H1 (cell line): ENCODE results near the gene POLD4. TPM values are rescaled to one million over a fixed set of nuclear protein-coding genes. Genes with fewer than 3 reads are reported as not detected.

Experiments
- EGR1 ChIP-seq: IDR thresholded peaks from 2 replicates; pipeline ENCODE4 v1.6.1; 2011; ENCODE audit warnings: low read depth, low read length, borderline replicate concordance
- polyA plus RNA-seq, 7 experiments: library from polyadenylated mRNA; depleted of rRNA in 3 of 7; stranded (reverse) in 5 of 7; unstranded in 2 of 7; fragments of >200 nt in 5 of 7; fragments of 200-250 nt in 2 of 7; gene quantifications; 1 replicate in 5 of 7; 2 replicates in 1 of 7; 4 replicates in 1 of 7; pipeline versions ENCODE4 v1.2.1 to v1.2.3, GENCODE V29; 2011 to 2013; ENCODE audit warnings: missing spikeins in 2 of 7, mixed read lengths in 2 of 7
- total RNA-seq: library from RNA; stranded (reverse); fragmentation: NEBNext Ultra II Directional; extraction: Animal tissue kit (Norgen Biotek cat#: 25700); gene quantifications from 2 replicates; pipeline ENCODE4 v1.2.1, GENCODE V29; 2021

The POLD4 gene
- total and polyA plus RNA-seq, 2 of the 8 experiments (the other 6 are each of a cell fraction or from before 2014, with no cell fraction given) = 21.2 to 46.7 TPM

- no peak for TF ChIP-seq EGR1
Measured at GRCh38 chr11:67395555-67396258, 42.4 kb upstream of the POLD4 start (continued).
